CD4-positive, CD25-positive, alpha-beta regulatory T cell (primary cell): ENCODE data around the gene PDE8A. TPM values are rescaled to one million over a fixed set of nuclear protein-coding genes. Genes with fewer than 3 reads are reported as not detected.

Source experiments
- ATAC-seq, 2 donors: fragments of 150-1000 bp; cut with Tn5 transposase; one replicate each; pipeline ENCODE4 v1.10.0; 2021; ENCODE audit warnings: low read depth in 2 of 2, moderate number of reproducible peaks in 2 of 2, moderate library complexity in 1 of 2
- DNase-seq, 3 donors: peaks; one replicate each; pipeline versions ENCODE4 v3.0.0 to v3.0.0-alpha.2; 2012 to 2022; ENCODE audit warnings: mixed read lengths in 1 of 3
- H3K27ac ChIP-seq: one replicate; pipeline ENCODE4 v1.7.0; 2013; ENCODE audit warnings: mild to moderate bottlenecking, low read length; ENCODE audit not compliant: insufficient read depth, poor library complexity, severe bottlenecking
- H3K27me3 ChIP-seq: one replicate; pipeline ENCODE4 v1.7.0; 2013; ENCODE audit warnings: low read length; ENCODE audit not compliant: control insufficient read depth, insufficient read depth
- H3K36me3 ChIP-seq: one replicate; pipeline ENCODE4 v1.7.0; 2013; ENCODE audit warnings: mild to moderate bottlenecking, low read length, moderate library complexity; ENCODE audit not compliant: control insufficient read depth, insufficient read depth
- H3K4me1 ChIP-seq: 2 replicates; pipeline ENCODE4 v1.7.0; 2013; ENCODE audit warnings: mild to moderate bottlenecking, low read length; ENCODE audit not compliant: insufficient read depth, control insufficient read depth, poor library complexity, severe bottlenecking
- H3K4me3 ChIP-seq: one replicate; pipeline ENCODE4 v1.7.0; 2013; ENCODE audit warnings: low read depth, mild to moderate bottlenecking, low read length, moderate library complexity
- H3K9me3 ChIP-seq, 2 experiments: 1 replicate in 1 of 2; 2 replicates in 1 of 2; pipeline ENCODE4 v1.7.0; 2013; ENCODE audit warnings: low read length in 2 of 2, mild to moderate bottlenecking in 1 of 2, moderate library complexity in 1 of 2; ENCODE audit not compliant: control insufficient read depth in 2 of 2
- H3K27ac Mint-ChIP-seq, 3 donors: one replicate each; pipeline ENCODE4 v1.8.0; 2020 to 2022; ENCODE audit warnings: mild to moderate bottlenecking in 3 of 3, mixed read lengths in 3 of 3, moderate library complexity in 2 of 3
- H3K27me3 Mint-ChIP-seq: one replicate; pipeline ENCODE4 v1.8.0; 2022; ENCODE audit warnings: mild to moderate bottlenecking, mixed read lengths
- H3K36me3 Mint-ChIP-seq: one replicate; pipeline ENCODE4 v1.8.0; 2020; ENCODE audit warnings: mixed read lengths
- H3K4me1 Mint-ChIP-seq, 4 donors: one replicate each; pipeline ENCODE4 v1.8.0; 2020 to 2022; ENCODE audit warnings: mixed read lengths in 4 of 4, mild to moderate bottlenecking in 1 of 4
- H3K4me3 Mint-ChIP-seq, 4 donors: one replicate each; pipeline ENCODE4 v1.8.0; 2020 to 2022; ENCODE audit warnings: mild to moderate bottlenecking in 4 of 4, mixed read lengths in 4 of 4, moderate library complexity in 3 of 4
- H3K9me3 Mint-ChIP-seq, 7 donors: one replicate each; pipeline ENCODE4 v1.8.0; 2020 to 2022; ENCODE audit warnings: mixed read lengths in 7 of 7, mild to moderate bottlenecking in 3 of 7, moderate library complexity in 2 of 7
- polyA plus RNA-seq, 4 donors: library from polyadenylated mRNA; unstranded; fragments of 300-500 nt; fragmentation: Illumina TruSeq; gene quantifications; one replicate each; pipeline ENCODE4 v1.2.3, GENCODE V29; 2021
- total RNA-seq: library from RNA; stranded (reverse); gene quantifications from one replicate; pipeline ENCODE4 v1.2.3, GENCODE V29; 2022

Gene PDE8A
- total and polyA plus RNA-seq, 5 donors from 2014 or later: 2.0 to 28.9 (median 4.8) TPM

DNA sequence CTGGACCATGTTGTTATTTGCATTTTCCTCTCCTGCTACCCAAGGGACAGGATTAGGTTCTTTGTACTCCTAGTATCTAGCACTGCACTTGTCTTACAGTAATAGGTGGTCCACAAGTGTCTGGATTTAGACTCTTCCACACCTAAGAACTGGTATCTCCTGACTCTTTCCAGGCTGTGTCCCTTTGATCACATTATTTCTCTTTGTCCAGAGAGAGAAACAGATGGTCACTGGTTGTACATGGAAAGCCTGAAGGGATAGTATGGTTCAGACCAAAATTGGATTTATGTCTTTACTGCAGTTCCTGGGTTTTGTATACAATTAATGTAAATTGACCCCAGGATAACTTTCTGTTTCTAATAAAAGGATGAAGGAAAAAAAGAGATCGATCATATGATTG is 64.0 kb downstream of the PDE8A start:
- H3K4me1 Mint-ChIP-seq: peaks cover 0 to 39% (median 23%) of the 10 kb centered on the region in 4 donors
- H3K27me3 Mint-ChIP-seq: no peaks in the 10 kb centered on the region
- Histone ChIP-seq H3K36me3 (no peaks in the 10 kb centered on the region), H3K27ac (no peak overlapping the region), H3K27me3 (no peaks in the 10 kb centered on the region), H3K9me3 (no peaks in the 10 kb centered on the region), H3K4me1 (no peaks in the 10 kb centered on the region), H3K4me3 (no peak overlapping the region)
- H3K27ac Mint-ChIP-seq: peak overlapping the region in 2 of 3 donors; percentile 6 to 38
- no peaks in the 10 kb centered on the region for H3K36me3 Mint-ChIP-seq
- no peak overlapping the region for H3K4me3 Mint-ChIP-seq
- DNase-seq (no peak), ATAC-seq (no peak)
- no peaks in the 10 kb centered on the region for H3K9me3 Mint-ChIP-seq

DNA sequence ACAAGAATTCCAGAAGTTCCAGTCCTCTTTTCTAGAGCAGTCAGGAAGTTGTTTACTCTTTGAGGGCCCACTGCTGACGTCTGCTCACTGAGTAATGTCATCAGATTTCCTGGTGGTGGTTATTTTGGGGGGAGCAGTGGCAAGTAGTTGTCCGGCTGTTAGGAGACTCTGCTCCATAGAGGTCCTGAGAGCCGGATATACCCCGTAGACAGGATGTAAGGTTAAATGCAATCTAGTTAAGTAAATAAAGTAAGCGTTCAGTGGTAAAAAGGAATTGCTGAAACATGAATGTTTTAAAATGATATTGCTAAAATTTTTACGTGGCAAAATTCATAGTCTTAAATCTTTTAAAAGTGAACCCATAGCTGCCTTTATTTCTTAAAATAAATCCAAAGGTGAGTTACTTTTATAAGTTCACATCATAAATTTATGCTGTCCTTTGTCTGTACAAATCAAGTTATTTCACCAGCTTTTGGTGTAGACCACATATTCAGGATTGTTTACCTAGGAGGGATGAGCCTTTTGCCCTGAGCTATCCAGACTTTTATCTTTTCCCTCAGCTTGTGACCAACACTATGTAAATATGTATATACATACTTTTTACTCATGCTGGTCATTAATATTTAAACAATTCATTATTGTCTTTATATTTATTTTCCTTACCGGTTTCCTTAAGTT is 65.8 kb downstream of the PDE8A start:
- Histone ChIP-seq H3K27ac (no peak overlapping the region), H3K9me3 (no peaks in the 10 kb centered on the region), H3K4me1 (no peaks in the 10 kb centered on the region), H3K36me3 (no peaks in the 10 kb centered on the region), H3K4me3 (no peak overlapping the region), H3K27me3 (no peaks in the 10 kb centered on the region)
- DNase-seq: no peak
- Mint-ChIP-seq H3K27me3 (no peaks in the 10 kb centered on the region), H3K4me1 (peaks cover 0 to 46% (median 26%) of the 10 kb centered on the region in 4 donors), H3K4me3 (no peak overlapping the region), H3K27ac (no peak overlapping the region), H3K9me3 (no peaks in the 10 kb centered on the region), H3K36me3 (no peaks in the 10 kb centered on the region)
- ATAC-seq: no peak

DNA sequence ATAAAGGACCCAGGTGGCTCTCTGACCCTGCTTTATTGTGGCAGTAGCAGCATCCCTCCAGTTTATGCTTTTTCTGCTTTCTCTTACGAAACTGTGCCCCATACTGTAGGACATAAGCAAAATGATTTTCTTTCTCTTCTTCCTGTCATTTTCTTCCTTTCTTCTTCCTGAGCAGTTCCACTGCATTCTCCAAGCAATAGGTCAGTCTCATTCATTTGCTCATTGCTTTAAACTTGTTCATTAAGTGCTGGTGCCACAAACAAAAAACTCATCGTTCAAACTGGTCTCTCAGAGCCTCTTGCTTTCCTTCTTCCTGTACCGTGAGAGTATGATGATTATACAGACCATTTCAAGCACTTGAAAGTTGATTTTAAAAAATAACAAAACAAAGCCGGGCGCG is 66.8 kb downstream of the PDE8A start:
- peak overlapping the region in 1 of 3 donors; percentile 13 for H3K27ac Mint-ChIP-seq

DNA sequence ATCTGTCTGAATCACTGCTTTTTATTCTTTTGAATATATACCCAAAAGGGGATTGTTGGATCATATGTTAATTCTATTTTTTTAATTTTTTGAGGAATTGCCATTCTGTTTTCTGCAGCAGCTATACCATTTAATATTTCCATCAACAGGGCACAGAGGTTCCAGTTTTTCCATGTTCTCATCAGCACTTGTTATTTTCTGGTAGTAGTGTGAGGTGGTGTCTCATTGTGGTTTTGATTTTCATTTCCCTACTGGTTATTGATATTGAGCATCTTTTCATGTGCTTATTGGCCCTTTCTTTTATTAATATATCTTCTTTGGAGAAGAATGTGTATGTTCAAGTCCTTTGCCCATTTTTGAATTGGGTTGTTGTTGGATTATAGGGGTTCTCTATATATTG is 68.1 kb downstream of the PDE8A start:
- ATAC-seq (no peak), DNase-seq (no peak)
- Mint-ChIP-seq H3K27ac (no peak overlapping the region), H3K27me3 (no peaks in the 10 kb centered on the region), H3K4me3 (no peak overlapping the region), H3K9me3 (peaks cover 0 to 5% (median 0%) of the 10 kb centered on the region in 7 donors), H3K36me3 (peaks cover 6% of the 10 kb centered on the region), H3K4me1 (peaks cover 0 to 44% (median 22%) of the 10 kb centered on the region in 4 donors)
- H3K27ac ChIP-seq: no peak overlapping the region
- no peaks in the 10 kb centered on the region for H3K4me1 ChIP-seq
- no peak overlapping the region for H3K4me3 ChIP-seq
- H3K9me3 ChIP-seq: no peaks in the 10 kb centered on the region
- H3K36me3 ChIP-seq: no peaks in the 10 kb centered on the region
- no peaks in the 10 kb centered on the region for H3K27me3 ChIP-seq

More for the DNA sequence above, 66.8 kb downstream of the PDE8A start:
- no peaks in the 10 kb centered on the region for H3K27me3 Mint-ChIP-seq
- H3K4me3 ChIP-seq: no peak overlapping the region
- no peak overlapping the region for H3K27ac ChIP-seq
- no peaks in the 10 kb centered on the region for H3K9me3 Mint-ChIP-seq
- H3K4me1 ChIP-seq: no peaks in the 10 kb centered on the region
- H3K27me3 ChIP-seq: no peaks in the 10 kb centered on the region
- H3K4me1 Mint-ChIP-seq: peaks cover 0 to 47% (median 26%) of the 10 kb centered on the region in 4 donors
- peak overlapping the region in 1 of 4 donors; percentile 35 for H3K4me3 Mint-ChIP-seq
- H3K36me3 Mint-ChIP-seq: no peaks in the 10 kb centered on the region
- ATAC-seq: no peak
- H3K9me3 ChIP-seq: no peaks in the 10 kb centered on the region
- no peak for DNase-seq
- no peaks in the 10 kb centered on the region for H3K36me3 ChIP-seq

DNA sequence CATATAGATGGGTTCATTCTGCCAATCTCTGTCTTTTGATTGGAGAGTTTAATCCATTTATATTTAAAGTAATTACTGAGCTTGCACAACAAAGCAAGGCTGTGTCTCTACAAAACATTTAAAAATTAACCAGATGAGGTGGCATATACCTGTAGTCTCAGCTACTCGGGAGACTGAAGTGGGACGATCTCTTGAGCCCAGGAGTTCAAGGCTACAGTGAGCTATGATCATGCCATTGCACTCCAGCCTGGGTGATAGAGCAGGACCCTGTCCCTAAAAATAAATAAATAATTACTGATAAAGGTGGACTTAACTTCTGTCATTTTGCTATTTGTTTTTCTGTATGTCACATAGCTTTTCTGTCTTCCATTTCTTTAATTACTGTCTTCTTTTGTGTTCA is 78.1 kb downstream of the PDE8A start:
- no peak overlapping the region for H3K4me3 Mint-ChIP-seq
- H3K4me1 ChIP-seq: no peaks in the 10 kb centered on the region
- no peaks in the 10 kb centered on the region for H3K27me3 Mint-ChIP-seq
- H3K36me3 ChIP-seq: no peaks in the 10 kb centered on the region
- H3K27ac ChIP-seq: no peak overlapping the region
- no peak for DNase-seq
- peaks cover 17 to 44% (median 35%) of the 10 kb centered on the region in 4 donors for H3K4me1 Mint-ChIP-seq
- peaks cover 0 to 13% (median 7%) of the 10 kb centered on the region in 7 donors for H3K9me3 Mint-ChIP-seq
- no peak overlapping the region for H3K4me3 ChIP-seq
- H3K9me3 ChIP-seq: peaks cover 0 to 4% of the 10 kb centered on the region in 2 experiments
- no peak for ATAC-seq
- H3K27ac Mint-ChIP-seq: no peak overlapping the region
- H3K27me3 ChIP-seq: no peaks in the 10 kb centered on the region
- peaks cover 30% of the 10 kb centered on the region for H3K36me3 Mint-ChIP-seq

DNA sequence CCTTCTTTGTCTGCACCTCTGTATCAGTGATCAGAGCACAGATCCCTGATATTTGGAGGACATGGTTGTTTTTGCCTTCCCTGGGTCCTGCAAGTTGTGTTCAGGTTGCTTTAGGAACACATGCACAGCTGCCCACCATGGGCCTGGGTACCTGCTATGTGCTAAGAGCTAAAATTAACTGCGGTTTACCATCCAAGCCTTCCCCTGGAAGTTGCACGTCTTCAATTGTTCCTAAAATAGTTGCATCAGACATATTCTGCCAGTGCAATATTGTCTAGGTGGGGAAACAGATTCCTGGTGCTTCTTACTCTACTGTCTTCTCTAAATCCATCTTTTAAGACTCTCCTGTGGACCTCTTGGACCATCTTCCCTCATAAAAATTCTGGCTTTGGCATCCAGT is 80.9 kb downstream of the PDE8A start:
- H3K9me3 ChIP-seq: peaks cover 0 to 4% of the 10 kb centered on the region in 2 experiments
- no peak overlapping the region for H3K27ac Mint-ChIP-seq
- H3K36me3 Mint-ChIP-seq: peaks cover 23% of the 10 kb centered on the region
- peaks cover 17 to 37% (median 31%) of the 10 kb centered on the region in 4 donors for H3K4me1 Mint-ChIP-seq
- no peaks in the 10 kb centered on the region for H3K27me3 ChIP-seq
- H3K4me3 ChIP-seq: no peak overlapping the region
- no peaks in the 10 kb centered on the region for H3K4me1 ChIP-seq
- no peak for DNase-seq
- peaks cover 4% of the 10 kb centered on the region for H3K36me3 ChIP-seq
- peaks cover 0 to 13% (median 5%) of the 10 kb centered on the region in 7 donors for H3K9me3 Mint-ChIP-seq
- ATAC-seq: no peak
- H3K4me3 Mint-ChIP-seq: no peak overlapping the region
- no peak overlapping the region for H3K27ac ChIP-seq
- no peaks in the 10 kb centered on the region for H3K27me3 Mint-ChIP-seq

DNA sequence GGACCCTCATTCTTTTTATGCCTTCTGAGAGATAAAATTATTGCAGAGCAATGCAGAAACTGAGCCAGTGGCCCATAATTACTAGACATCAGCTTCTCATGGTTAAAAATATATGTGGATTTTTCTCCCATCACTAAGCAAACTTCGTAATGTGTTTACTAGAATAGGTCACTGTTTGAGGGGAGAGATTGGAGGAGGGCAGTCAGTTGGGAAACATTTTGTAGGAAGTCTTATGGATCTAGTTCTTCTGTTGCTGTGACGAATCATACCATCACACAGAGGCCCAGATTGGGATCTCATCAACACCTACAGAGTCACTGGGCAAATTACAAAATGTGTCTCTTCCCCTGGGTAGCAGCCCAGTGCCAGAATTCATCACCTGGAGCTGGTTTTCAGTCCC is 81.4 kb downstream of the PDE8A start:
- peaks cover 7% of the 10 kb centered on the region for H3K36me3 ChIP-seq
- no peak overlapping the region for H3K4me3 ChIP-seq
- H3K9me3 ChIP-seq: peaks cover 0 to 4% of the 10 kb centered on the region in 2 experiments
- Mint-ChIP-seq H3K27ac (peak overlapping the region in 1 of 3 donors; percentile 70), H3K36me3 (peaks cover 21% of the 10 kb centered on the region), H3K4me3 (no peak overlapping the region), H3K9me3 (peaks cover 0 to 13% (median 5%) of the 10 kb centered on the region in 7 donors), H3K27me3 (no peaks in the 10 kb centered on the region), H3K4me1 (peaks cover 17 to 34% (median 29%) of the 10 kb centered on the region in 4 donors)
- ATAC-seq (no peak), DNase-seq (no peak)
- no peak overlapping the region for H3K27ac ChIP-seq
- no peaks in the 10 kb centered on the region for H3K4me1 ChIP-seq
- H3K27me3 ChIP-seq: no peaks in the 10 kb centered on the region
